B cell (primary cell): ENCODE data around the gene GRB10. TPM values are rescaled to one million over a fixed set of nuclear protein-coding genes. Genes with fewer than 3 reads are reported as not detected.

Experiments used
- ATAC-seq: fragments of 200-7000 bp; cut with Tn5 transposase; one replicate; pipeline ENCODE4 v1.10.0; 2021; ENCODE audit warnings: low read depth, mild to moderate bottlenecking, moderate number of reproducible peaks, moderate library complexity
- CTCF ChIA-PET: fragments of 350-600 bp; sonication (Branson Sonifier 250); formaldehyde crosslinking; loops from one replicate; lab custom pipeline; 2021; ENCODE audit warnings: antibody characterized with exemption, inconsistent platforms; lab: Charles Lee
- POLR2A ChIA-PET: fragments of 350-600 bp; sonication (Branson Sonifier 250); formaldehyde crosslinking; loops from one replicate; lab custom pipeline; 2021; ENCODE audit warnings: antibody characterized with exemption; lab: Charles Lee
- DNase-seq: peaks from one replicate; pipeline ENCODE4 v3.0.0; 2013
- H2AFZ ChIP-seq: 2 replicates; pipeline ENCODE4 v1.6.1; 2012; ENCODE audit warnings: mild to moderate bottlenecking, low read depth, low read length; ENCODE audit not compliant: insufficient read depth, poor library complexity, severe bottlenecking
- H3K27ac ChIP-seq, 2 donors: 1 replicate in 1 of 2; 2 replicates in 1 of 2; pipeline ENCODE4 v1.5.1; 2012 to 2013; ENCODE audit warnings: low read length in 2 of 2, mild to moderate bottlenecking in 2 of 2, moderate library complexity in 1 of 2
- H3K27me3 ChIP-seq, 4 experiments: fragments of 200-600 bp in 1 of 4; sonication (generic) in 1 of 4; replicated peaks in 1 of 4; 1 replicate in 2 of 4; 2 replicates in 2 of 4; pipeline versions ENCODE4 v1.6.1 to v1.7.0; 2013 to 2016; ENCODE audit warnings: low read length in 3 of 4, mild to moderate bottlenecking in 2 of 4, mixed read lengths in 1 of 4, moderate library complexity in 1 of 4; ENCODE audit not compliant: insufficient read depth in 4 of 4, control insufficient read depth in 3 of 4; ENCODE audit errors: control extremely low read depth in 1 of 4
- H3K36me3 ChIP-seq, 2 experiments: replicated peaks in 1 of 2; 1 replicate in 1 of 2; 2 replicates in 1 of 2; pipeline versions ENCODE4 v1.6.1 to v1.7.1; 2013; ENCODE audit warnings: low read length in 1 of 2; ENCODE audit not compliant: insufficient read depth in 2 of 2, control insufficient read depth in 1 of 2; ENCODE audit errors: control extremely low read depth in 1 of 2, extremely low read depth in 1 of 2
- H3K4me1 ChIP-seq, 2 donors: fragments of 200-600 bp in 1 of 2; sonication (generic) in 1 of 2; 1 replicate in 1 of 2; 2 replicates in 1 of 2; pipeline versions ENCODE4 v1.5.1 to v1.6.1; 2013 to 2017; ENCODE audit warnings: low read length in 2 of 2; ENCODE audit not compliant: control insufficient read depth in 2 of 2, insufficient read depth in 2 of 2
- H3K4me2 ChIP-seq: replicated peaks from 2 replicates; pipeline ENCODE3; 2012; ENCODE audit warnings: mild to moderate bottlenecking, low read depth, low read length; ENCODE audit not compliant: poor library complexity, severe bottlenecking
- H3K4me3 ChIP-seq, 5 experiments: fragments of 200-600 bp in 1 of 5; sonication (generic) in 1 of 5; 1 replicate in 3 of 5; 2 replicates in 2 of 5; pipeline versions ENCODE4 v1.5.1 to v1.7.0; 2011 to 2016; ENCODE audit warnings: low read length in 4 of 5, mild to moderate bottlenecking in 4 of 5, low read depth in 2 of 5, control low read depth in 1 of 5, moderate library complexity in 1 of 5; ENCODE audit not compliant: insufficient read depth in 1 of 5; ENCODE audit errors: control extremely low read depth in 1 of 5, extremely low read depth in 1 of 5
- H3K79me2 ChIP-seq: fragments of 200-600 bp; sonication (generic); one replicate; pipeline ENCODE4 v1.6.0; 2016; ENCODE audit warnings: low read length; ENCODE audit not compliant: control insufficient read depth, insufficient read depth
- H3K9ac ChIP-seq: fragments of 200-600 bp; sonication (generic); 2 replicates; pipeline ENCODE4 v1.6.1; 2017; ENCODE audit warnings: mild to moderate bottlenecking, low read length, moderate library complexity
- H3K9me3 ChIP-seq, 3 donors: one replicate each; pipeline versions ENCODE4 v1.6.1 to v1.7.1; 2013; ENCODE audit warnings: low read length in 2 of 3; ENCODE audit not compliant: control insufficient read depth in 2 of 3, insufficient read depth in 1 of 3; ENCODE audit errors: control extremely low read depth in 1 of 3
- H4K20me1 ChIP-seq: 2 replicates; pipeline ENCODE4 v1.6.0; 2012; ENCODE audit warnings: mild to moderate bottlenecking, low read length; ENCODE audit not compliant: insufficient read depth, control insufficient read depth, poor library complexity, severe bottlenecking
- H3K27ac Mint-ChIP-seq: one replicate; pipeline ENCODE4 v1.8.0; 2021; ENCODE audit warnings: mixed read lengths
- H3K27me3 Mint-ChIP-seq: one replicate; pipeline ENCODE4 v1.8.0; 2021; ENCODE audit warnings: mixed read lengths
- H3K4me1 Mint-ChIP-seq: one replicate; pipeline ENCODE4 v1.8.0; 2021; ENCODE audit warnings: mixed read lengths
- H3K4me3 Mint-ChIP-seq: one replicate; pipeline ENCODE4 v1.8.0; 2021; ENCODE audit warnings: mixed read lengths
- H3K9me3 Mint-ChIP-seq: one replicate; pipeline ENCODE4 v1.8.0; 2022; ENCODE audit warnings: mixed read lengths; ENCODE audit not compliant: insufficient read depth
- EZH2 ChIP-seq: IDR thresholded peaks from 2 replicates; pipeline ENCODE4 v1.6.1; 2012; ENCODE audit warnings: borderline replicate concordance, low read depth, mild to moderate bottlenecking, moderate library complexity, low read length; ENCODE audit not compliant: insufficient read depth, poor library complexity, severe bottlenecking
- WGBS: methylation state at CpG from one replicate; pipeline ENCODE4 v1.1.5; 2013; ENCODE audit warnings: missing lambda C conversion rate; ENCODE audit not compliant: insufficient coverage; 5-methylcytosine and 5-hydroxymethylcytosine counted together
- intact Hi-C: fragments of 100-400 bp; cut with micrococcal nuclease; formaldehyde crosslinking; loops from one replicate; pipeline ENCODE4 v1.10.0; 2022
- polyA plus RNA-seq: library from polyadenylated mRNA; depleted of rRNA; stranded (reverse); fragments of >200 nt; gene quantifications from 2 replicates; pipeline ENCODE4 v1.2.3, GENCODE V29; 2012
- total RNA-seq, 2 donors: library from RNA; stranded (reverse); fragments of 120-200 nt in 1 of 2; gene quantifications; 1 replicate in 1 of 2; 2 replicates in 1 of 2; pipeline versions ENCODE4 v1.2.3 to v1.2.4, GENCODE V29; 2013 to 2022
- TF ChIP-seq, protein P1 (sequence below): fragments of 200-600 bp; IDR thresholded peaks from one replicate; pipeline ENCODE4 v1.8.0; 2022; ENCODE audit warnings: antibody characterized with exemption, mild to moderate bottlenecking

GRB10 gene
- total and polyA plus RNA-seq, 2 donors (not counting 1 experiment from before 2014, with no cell fraction given): 0.04 TPM; not detected in 1

DNA sequence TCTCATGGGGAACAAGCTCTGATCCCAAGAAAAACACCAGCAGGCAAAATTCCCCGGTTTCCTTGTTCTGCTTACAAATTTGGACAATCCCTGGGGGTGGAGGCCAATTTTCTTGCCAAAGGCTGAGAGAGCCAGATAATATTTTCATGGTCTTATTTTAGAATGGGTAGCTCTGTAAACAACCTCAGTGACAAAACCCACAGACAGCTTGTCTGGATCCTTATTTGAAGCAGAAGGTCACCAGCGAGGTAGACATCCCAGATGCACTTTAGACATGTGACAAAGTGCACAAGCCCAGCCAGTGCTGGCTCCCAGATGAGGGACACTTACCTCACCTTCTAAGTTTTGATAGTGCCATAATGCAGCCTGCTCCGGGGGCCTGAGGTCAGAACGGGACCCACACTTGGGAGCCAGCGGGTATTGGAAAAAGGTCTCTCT lies 114.9 kb downstream of the GRB10 start:
- no peaks in the 10 kb centered on the region for H3K9me3 Mint-ChIP-seq
- no peak for ATAC-seq

DNA sequence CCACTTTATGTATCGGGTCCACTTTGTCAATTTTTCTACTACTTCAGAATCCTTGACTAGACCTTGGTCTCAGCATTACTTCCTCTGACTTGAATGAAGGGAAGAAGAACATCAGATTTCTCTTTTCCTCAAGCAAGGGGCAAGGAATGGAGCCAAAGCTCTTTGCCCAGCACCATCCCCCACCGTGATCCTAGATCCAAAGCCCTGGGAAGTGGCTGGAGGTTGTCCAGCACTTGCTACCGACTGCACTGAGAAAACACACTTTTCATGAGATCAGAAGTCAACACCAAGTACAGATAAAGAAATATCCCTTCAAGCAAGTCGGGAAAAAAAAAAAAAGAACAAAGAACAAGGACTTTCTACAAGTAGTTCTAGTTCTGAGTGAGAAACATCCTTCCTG lies 115.4 kb downstream of the GRB10 start:
- no peak overlapping the region for H3K27ac Mint-ChIP-seq
- peaks cover 0 to 12% (median 0%) of the 10 kb centered on the region in 4 experiments for H3K27me3 ChIP-seq
- H3K9me3 ChIP-seq: peaks cover 0 to 7% (median 0%) of the 10 kb centered on the region in 3 donors
- H3K36me3 ChIP-seq: no peaks in the 10 kb centered on the region
- ChIA-PET POLR2A (interaction anchor here (0.7 kb wide), 1 partner anchor 74 kb away, joined by 6 read pairs; no protein-coding TSS in a partner anchor), CTCF (no interaction called here)
- peaks cover 17% of the 10 kb centered on the region for H3K27me3 Mint-ChIP-seq
- no peak overlapping the region for H3K4me3 Mint-ChIP-seq
- no peak for ATAC-seq
- peaks cover 5 to 23% of the 10 kb centered on the region in 2 donors for H3K4me1 ChIP-seq
- no peaks in the 10 kb centered on the region for H3K9me3 Mint-ChIP-seq
- peaks cover 14% of the 10 kb centered on the region for H3K4me1 Mint-ChIP-seq
- no peaks in the 10 kb centered on the region for H3K79me2 ChIP-seq
- H2AFZ ChIP-seq: no peak overlapping the region
- H3K9ac ChIP-seq: no peak overlapping the region
- intact Hi-C loops: no loop called here
- H3K27ac ChIP-seq: no peak overlapping the region
- H3K4me2 ChIP-seq: no peak overlapping the region
- WGBS: 88% methylated on average over 1 of the region's 4 CpGs
- DNase-seq: no peak
- TF ChIP-seq EZH2: no peak
- TF ChIP-seq, protein P1, sequence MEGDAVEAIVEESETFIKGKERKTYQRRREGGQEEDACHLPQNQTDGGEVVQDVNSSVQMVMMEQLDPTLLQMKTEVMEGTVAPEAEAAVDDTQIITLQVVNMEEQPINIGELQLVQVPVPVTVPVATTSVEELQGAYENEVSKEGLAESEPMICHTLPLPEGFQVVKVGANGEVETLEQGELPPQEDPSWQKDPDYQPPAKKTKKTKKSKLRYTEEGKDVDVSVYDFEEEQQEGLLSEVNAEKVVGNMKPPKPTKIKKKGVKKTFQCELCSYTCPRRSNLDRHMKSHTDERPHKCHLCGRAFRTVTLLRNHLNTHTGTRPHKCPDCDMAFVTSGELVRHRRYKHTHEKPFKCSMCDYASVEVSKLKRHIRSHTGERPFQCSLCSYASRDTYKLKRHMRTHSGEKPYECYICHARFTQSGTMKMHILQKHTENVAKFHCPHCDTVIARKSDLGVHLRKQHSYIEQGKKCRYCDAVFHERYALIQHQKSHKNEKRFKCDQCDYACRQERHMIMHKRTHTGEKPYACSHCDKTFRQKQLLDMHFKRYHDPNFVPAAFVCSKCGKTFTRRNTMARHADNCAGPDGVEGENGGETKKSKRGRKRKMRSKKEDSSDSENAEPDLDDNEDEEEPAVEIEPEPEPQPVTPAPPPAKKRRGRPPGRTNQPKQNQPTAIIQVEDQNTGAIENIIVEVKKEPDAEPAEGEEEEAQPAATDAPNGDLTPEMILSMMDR: no peak
- H3K4me3 ChIP-seq: no peak overlapping the region
- no peaks in the 10 kb centered on the region for H4K20me1 ChIP-seq

More for the DNA sequence above, 114.9 kb downstream of the GRB10 start:
- H3K27ac ChIP-seq: no peak overlapping the region
- intact Hi-C loops: no loop called here
- no peak overlapping the region for H3K9ac ChIP-seq
- TF ChIP-seq EZH2: no peak
- TF ChIP-seq, protein P1: no peak
- peaks cover 0 to 7% (median 0%) of the 10 kb centered on the region in 3 donors for H3K9me3 ChIP-seq
- no peak for DNase-seq
- peaks cover under 1 to 19% of the 10 kb centered on the region in 2 donors for H3K4me1 ChIP-seq
- ChIA-PET POLR2A (no interaction called here), CTCF (interaction anchor here (1.5 kb wide), 1 partner anchor 19 kb away, joined by 3 read pairs; no protein-coding TSS in a partner anchor)
- peaks cover 10% of the 10 kb centered on the region for H3K4me1 Mint-ChIP-seq
- H4K20me1 ChIP-seq: no peaks in the 10 kb centered on the region
- H2AFZ ChIP-seq: no peak overlapping the region
- peaks cover 19% of the 10 kb centered on the region for H3K27me3 Mint-ChIP-seq
- 97% methylated on average over 3 of the region's 5 CpGs for WGBS
- H3K36me3 ChIP-seq: no peaks in the 10 kb centered on the region
- no peak overlapping the region for H3K27ac Mint-ChIP-seq
- H3K79me2 ChIP-seq: no peaks in the 10 kb centered on the region
- H3K4me3 Mint-ChIP-seq: no peak overlapping the region
- no peak overlapping the region for H3K4me3 ChIP-seq
- no peak overlapping the region for H3K4me2 ChIP-seq
- H3K27me3 ChIP-seq: peaks cover 0 to 12% (median 0%) of the 10 kb centered on the region in 4 experiments
